ENCODE results near the gene POLR1A. TPM values are rescaled to one million over a fixed set of nuclear protein-coding genes. Genes with fewer than 3 reads are reported as not detected.

POLR1A gene
- total and polyA plus RNA-seq, 8 donors: 3.9 to 19.0 (median 12.2) TPM

DNA sequence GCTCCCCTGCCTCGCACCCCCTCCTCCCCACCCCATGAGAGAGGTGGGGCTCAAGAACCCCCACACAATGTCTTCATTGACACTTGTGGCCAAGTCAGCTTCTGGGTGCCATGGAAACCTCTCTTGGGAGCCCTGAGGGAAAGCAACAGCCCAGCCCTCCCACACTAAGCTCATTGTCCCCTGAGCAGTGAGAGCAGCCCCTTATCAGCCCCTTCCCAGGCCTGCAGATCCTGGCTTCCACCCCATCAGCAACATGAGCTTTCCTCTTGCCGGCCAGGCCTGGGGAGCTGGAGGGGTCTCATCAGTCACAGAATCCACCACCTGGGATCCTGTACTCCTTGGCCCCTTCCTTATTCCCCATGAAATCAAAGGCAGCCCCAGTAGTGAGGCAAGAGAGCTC, 109.1 kb downstream of the POLR1A start:
- Histone ChIP-seq H3K4me3 (no peak overlapping the region), H3K4me1 (peaks cover 0 to 23% (median 5%) of the 10 kb centered on the region in 3 donors), H3K27ac (no peak overlapping the region), H3K27me3 (no peaks in the 10 kb centered on the region), H3K36me3 (no peaks in the 10 kb centered on the region), H3K9me3 (no peaks in the 10 kb centered on the region)
- TF ChIP-seq, protein P1, sequence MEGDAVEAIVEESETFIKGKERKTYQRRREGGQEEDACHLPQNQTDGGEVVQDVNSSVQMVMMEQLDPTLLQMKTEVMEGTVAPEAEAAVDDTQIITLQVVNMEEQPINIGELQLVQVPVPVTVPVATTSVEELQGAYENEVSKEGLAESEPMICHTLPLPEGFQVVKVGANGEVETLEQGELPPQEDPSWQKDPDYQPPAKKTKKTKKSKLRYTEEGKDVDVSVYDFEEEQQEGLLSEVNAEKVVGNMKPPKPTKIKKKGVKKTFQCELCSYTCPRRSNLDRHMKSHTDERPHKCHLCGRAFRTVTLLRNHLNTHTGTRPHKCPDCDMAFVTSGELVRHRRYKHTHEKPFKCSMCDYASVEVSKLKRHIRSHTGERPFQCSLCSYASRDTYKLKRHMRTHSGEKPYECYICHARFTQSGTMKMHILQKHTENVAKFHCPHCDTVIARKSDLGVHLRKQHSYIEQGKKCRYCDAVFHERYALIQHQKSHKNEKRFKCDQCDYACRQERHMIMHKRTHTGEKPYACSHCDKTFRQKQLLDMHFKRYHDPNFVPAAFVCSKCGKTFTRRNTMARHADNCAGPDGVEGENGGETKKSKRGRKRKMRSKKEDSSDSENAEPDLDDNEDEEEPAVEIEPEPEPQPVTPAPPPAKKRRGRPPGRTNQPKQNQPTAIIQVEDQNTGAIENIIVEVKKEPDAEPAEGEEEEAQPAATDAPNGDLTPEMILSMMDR (IDR thresholded peaks at IDR 0.05): no peak
- intact Hi-C loops (cut with DNase I): no loop called here
- no peak for DNase-seq
- FAIRE-seq: no peak
- WGBS, 2 donors: 70 to 71% methylated on average over 2 of the region's 2 CpGs
- no peak for ATAC-seq

DNA sequence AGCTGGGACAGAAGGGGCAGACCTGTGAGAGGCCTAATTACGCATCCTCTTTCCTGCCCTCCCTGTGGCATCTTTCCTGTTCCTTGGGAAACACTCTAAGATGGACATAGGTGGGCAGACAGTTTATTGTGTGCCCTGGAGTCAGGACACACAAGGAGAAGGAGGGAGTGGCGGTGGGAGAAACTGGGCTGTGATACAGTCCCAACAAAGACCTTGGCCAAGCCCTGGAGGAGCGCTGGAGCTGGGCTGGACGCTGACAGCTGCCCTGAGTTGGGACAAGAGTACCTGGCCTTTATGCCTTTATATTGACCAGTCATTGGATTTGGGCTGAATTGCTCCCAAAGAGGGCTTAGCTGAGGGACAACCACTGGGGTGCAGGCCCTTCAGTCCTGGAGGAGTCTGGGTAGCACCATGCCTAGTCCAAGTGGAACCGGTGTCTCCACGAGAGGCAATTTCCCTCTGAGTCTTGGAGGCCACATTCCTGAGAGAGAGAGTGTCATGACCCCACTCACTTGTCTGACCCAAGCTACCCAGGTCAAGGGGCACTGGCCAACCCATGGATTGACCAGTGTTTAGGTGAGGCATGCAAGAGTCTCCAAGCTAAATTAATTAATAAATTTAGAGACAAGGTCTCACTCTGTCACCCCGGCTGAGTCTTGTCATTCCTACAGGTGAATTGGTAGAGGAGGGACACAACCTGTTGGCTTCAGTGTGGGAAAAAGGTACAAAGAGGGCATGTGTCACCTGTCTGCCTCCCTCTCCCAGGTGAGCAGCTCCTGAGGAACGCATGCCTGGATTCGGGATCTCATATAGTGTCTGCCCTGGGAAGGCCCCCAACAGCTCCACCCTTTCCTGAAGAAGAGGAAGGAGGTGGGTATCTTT, 109.8 kb downstream of the POLR1A start:
- H3K27ac ChIP-seq: no peak overlapping the region
- intact Hi-C loops (cut with DNase I): no loop called here

DNA sequence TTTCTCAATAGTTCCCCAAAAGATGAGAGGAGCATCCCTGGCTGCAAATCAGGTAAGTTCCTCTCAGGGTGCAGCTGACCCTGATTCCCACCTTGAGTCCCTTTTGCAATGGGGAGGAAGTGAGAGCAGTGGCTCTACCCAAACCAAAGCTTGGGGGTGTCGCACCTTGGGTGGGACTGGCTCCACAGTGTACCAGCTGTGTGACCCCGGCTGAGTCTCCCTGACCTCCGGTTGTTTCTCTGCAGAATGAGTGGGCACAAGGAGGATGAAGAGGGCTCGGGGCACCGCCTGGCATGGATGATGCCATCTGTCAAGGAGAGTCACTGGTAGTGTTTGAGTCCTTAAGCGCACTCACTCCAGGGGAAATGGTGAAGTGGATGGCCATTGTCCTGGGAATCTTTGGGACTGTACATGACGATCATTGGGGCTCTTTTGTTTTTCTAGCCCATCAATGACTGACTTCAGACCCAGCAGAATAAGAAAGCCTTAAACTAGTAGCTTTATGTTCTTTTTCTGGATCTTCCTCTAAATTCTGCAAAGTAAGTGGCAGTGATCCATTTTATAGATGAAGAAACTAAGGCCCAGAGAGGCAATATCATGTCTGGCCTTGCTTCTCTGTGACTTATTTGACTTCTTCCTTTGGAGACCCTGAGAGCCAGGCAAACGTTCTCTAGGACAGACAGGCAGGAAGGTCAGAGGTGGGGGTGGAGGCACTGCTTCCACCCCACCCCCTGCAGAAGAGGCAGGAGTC, 110.6 kb downstream of the POLR1A start:
- no peak for FAIRE-seq
- Histone ChIP-seq H3K27ac (no peak overlapping the region), H3K9me3 (no peaks in the 10 kb centered on the region), H3K4me3 (no peak overlapping the region), H3K36me3 (no peaks in the 10 kb centered on the region), H3K27me3 (no peaks in the 10 kb centered on the region), H3K4me1 (peaks cover 0 to 23% (median 5%) of the 10 kb centered on the region in 3 donors)
- TF ChIP-seq, protein P1 (IDR thresholded peaks at IDR 0.05): no peak
- WGBS, 2 donors: 80 to 88% methylated on average over 8 of the region's 8 CpGs
- intact Hi-C loops (cut with DNase I): no loop called here
- no peak for ATAC-seq
- DNase-seq: peak in 1 of 6 donors; percentile 9

More for the DNA sequence above, 109.8 kb downstream of the POLR1A start:
- no peaks in the 10 kb centered on the region for H3K9me3 ChIP-seq
- no peaks in the 10 kb centered on the region for H3K27me3 ChIP-seq
- no peak overlapping the region for H3K4me3 ChIP-seq
- FAIRE-seq (no peak), DNase-seq (peak in 1 of 6 donors; percentile 13), ATAC-seq (no peak)
- peaks cover 0 to 23% (median 5%) of the 10 kb centered on the region in 3 donors for H3K4me1 ChIP-seq
- no peaks in the 10 kb centered on the region for H3K36me3 ChIP-seq
- TF ChIP-seq, protein P1 (IDR thresholded peaks at IDR 0.05): no peak
- 90 to 91% methylated on average over 9 of the region's 9 CpGs for WGBS, 2 donors

DNA sequence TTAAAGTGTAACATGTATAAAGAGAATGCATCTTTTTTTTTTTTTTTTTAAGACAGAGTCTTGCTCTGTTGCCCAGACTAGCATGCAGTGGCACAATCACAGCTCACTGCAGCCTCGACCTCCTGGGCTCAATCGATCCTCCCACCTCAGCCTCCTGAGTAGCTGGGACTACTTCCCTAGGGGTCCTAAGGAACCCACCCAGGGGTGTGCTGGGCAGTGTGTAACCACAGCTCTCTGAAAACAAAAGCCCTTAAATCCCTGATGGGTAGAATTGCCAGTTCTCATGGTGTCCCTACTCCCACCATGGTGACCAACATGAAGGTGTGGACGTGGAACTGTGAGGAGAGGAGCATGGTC, 111.3 kb downstream of the POLR1A start:
- H3K36me3 ChIP-seq: no peaks in the 10 kb centered on the region
- DNase-seq (peak in 1 of 6 donors; percentile 4), ATAC-seq (no peak), FAIRE-seq (no peak)
- no peak overlapping the region for H3K4me3 ChIP-seq
- H3K9me3 ChIP-seq: no peaks in the 10 kb centered on the region
- H3K27me3 ChIP-seq: no peaks in the 10 kb centered on the region
- H3K27ac ChIP-seq: peak overlapping the region in 1 of 4 donors; percentile 22
- peaks cover 0 to 22% (median 5%) of the 10 kb centered on the region in 3 donors for H3K4me1 ChIP-seq
- intact Hi-C loops (cut with DNase I): no loop called here
- 87 to 92% methylated on average over 3 of the region's 3 CpGs for WGBS, 2 donors
- TF ChIP-seq, protein P1 (IDR thresholded peaks at IDR 0.05): no peak
